ENCODE data around the gene MID1.

MID1 gene

GRCh38 chrX:10634392-10635161, 14.2 kb upstream of the MID1 start (continued):
- TF ChIP-seq PRDM1 (tag by site-specific recombination; IDR thresholded peaks at IDR 0.05) (no peak), ZFP3 (tag by site-specific recombination; IDR thresholded peaks at IDR 0.05; ENCODE audit: low read depth) (no peak), HOXD13 (CRISPR knock-in tag; IDR thresholded peaks at IDR 0.05; ENCODE audit: borderline replicate concordance) (no peak), ZNF280D (tag by site-specific recombination; IDR thresholded peaks at IDR 0.05) (no peak), ZFP69B (tag by site-specific recombination; IDR thresholded peaks at IDR 0.05) (0 out of 2 replicates have a peak, but pooled peaks have one; percentile 51), ZNF629 (tag by site-specific recombination; IDR thresholded peaks at IDR 0.05) (peak; percentile 66), ZNF391 (tag by site-specific recombination; IDR thresholded peaks at IDR 0.05; ENCODE audit: borderline replicate concordance, low read depth) (no peak), ZNF423 (tag by site-specific recombination; IDR thresholded peaks at IDR 0.05) (no peak), ZBTB7A (tag by site-specific recombination; IDR thresholded peaks at IDR 0.05; ENCODE audit: low read depth) (no peak), BCL6B (tag by site-specific recombination; IDR thresholded peaks at IDR 0.05) (no peak), SP2 (tag by site-specific recombination; IDR thresholded peaks at IDR 0.05) (no peak), YY2 (tag by site-specific recombination; IDR thresholded peaks at IDR 0.05) (no peak), ZNF24 (tag by site-specific recombination; IDR thresholded peaks at IDR 0.05) (no peak), ZNF292 (tag by site-specific recombination; IDR thresholded peaks at IDR 0.05; ENCODE audit: borderline replicate concordance, low read depth) (no peak), ZNF341 (tag by site-specific recombination; IDR thresholded peaks at IDR 0.05; ENCODE audit: low read depth) (no peak), ZNF335 (tag by site-specific recombination; conservative IDR thresholded peaks at IDR 0.05) (peak; percentile 41; the same call in 1 of the 2 replicates), PBX3 (CRISPR knock-in tag; IDR thresholded peaks at IDR 0.05) (no peak), ELK4 (IDR thresholded peaks at IDR 0.05; ENCODE audit: borderline replicate concordance, low read depth, low read length) (no peak), SALL2 (tag by site-specific recombination; IDR thresholded peaks at IDR 0.05; ENCODE audit: borderline replicate concordance) (no peak), ZNF398 (tag by site-specific recombination; IDR thresholded peaks at IDR 0.05) (no peak), GFI1B (tag by site-specific recombination; IDR thresholded peaks at IDR 0.05) (no peak), ZNF660 (tag by site-specific recombination; IDR thresholded peaks at IDR 0.05) (no peak), PATZ1 (tag by site-specific recombination; IDR thresholded peaks at IDR 0.05) (peak; percentile 67), ZNF529 (tag by site-specific recombination; IDR thresholded peaks at IDR 0.05; ENCODE audit: insufficient replicate concordance) (no peak), GLIS2 (tag by site-specific recombination; IDR thresholded peaks at IDR 0.05) (no peak), MZF1 (tag by site-specific recombination; IDR thresholded peaks at IDR 0.05; ENCODE audit: borderline replicate concordance) (no peak), ZNF701 (tag by site-specific recombination; IDR thresholded peaks at IDR 0.05) (no peak), GLIS1 (tag by site-specific recombination; IDR thresholded peaks at IDR 0.05) (peak; percentile 78)
